GM04504 (cell line): ENCODE measurements around the gene COQ8A.
"Not testable (repeated sequence)": the region's sequence is repeated elsewhere in the genome, so short reads cannot be mapped to it uniquely, and the experiment has no call there.

ENCODE experiments used
- DNase-seq: peaks from one replicate; pipeline ENCODE4 v3.0.0-alpha.2; 2012; ENCODE audit warnings: low read depth

Gene COQ8A

GRCh38 chr1:226985839-226986463 is 45.9 kb downstream of the COQ8A start:
- no peak for DNase-seq

- no peak for DNase-seq
Observed at GRCh38 chr1:226986496-226987178, 46.5 kb downstream of the COQ8A start.

GRCh38 chr1:226987179-226987536 is 47.1 kb downstream of the COQ8A start:
- DNase-seq, result no peak

- DNase-seq, result no peak
Observed at GRCh38 chr1:226987623-226988333, 47.7 kb downstream of the COQ8A start.

GRCh38 chr1:226988334-226988666 is 48.2 kb downstream of the COQ8A start:
- no peak for DNase-seq

GRCh38 chr1:226989085-226989920 is 49.2 kb downstream of the COQ8A start:
- DNase-seq, result no peak

- DNase-seq, result no peak
Observed at GRCh38 chr1:226990133-226990716, 50.1 kb downstream of the COQ8A start.

- no peak for DNase-seq
Observed at GRCh38 chr1:226991920-226992319, 51.8 kb downstream of the COQ8A start.

GRCh38 chr1:226993814-226994585 is 53.9 kb downstream of the COQ8A start:
- DNase-seq, result no peak

GRCh38 chr1:226994586-226995364 is 54.7 kb downstream of the COQ8A start:
- no peak for DNase-seq

- no peak for DNase-seq
Observed at GRCh38 chr1:226995365-226996332, 55.6 kb downstream of the COQ8A start.

GRCh38 chr1:226999579-226999978 is 59.5 kb downstream of the COQ8A start:
- not testable (repeated sequence) for DNase-seq

GRCh38 chr1:227002531-227003049 is 62.5 kb downstream of the COQ8A start:
- no peak for DNase-seq

GRCh38 chr1:227003165-227003564 is 63.1 kb downstream of the COQ8A start:
- DNase-seq, result no peak

GRCh38 chr1:227004796-227005195 is 64.7 kb downstream of the COQ8A start:
- DNase-seq, result no peak

GRCh38 chr1:227006226-227006796 is 66.2 kb downstream of the COQ8A start:
- DNase-seq, result no peak

- DNase-seq, result no peak
Observed at GRCh38 chr1:227009937-227010336, 69.8 kb downstream of the COQ8A start.

GRCh38 chr1:227010645-227011044 is 70.6 kb downstream of the COQ8A start:
- no peak for DNase-seq

GRCh38 chr1:227016990-227017389 is 76.9 kb downstream of the COQ8A start:
- DNase-seq, result no peak
